A549 treated with dexamethasone at 1 μM for 4 hours (cell line): ENCODE data around the gene ECD. TPM values are rescaled to one million over a fixed set of nuclear protein-coding genes. Genes with fewer than 3 reads are reported as not detected.

Source experiments
- total RNA-seq: library from RNA; stranded (reverse); fragments of 200-300 nt; extraction: Qiagen RNA extraction; gene quantifications from 5 replicates; pipeline ENCODE4 v1.2.3, GENCODE V29; 2022

Gene ECD
- 25.2 to 30.7 TPM (median 28.7 TPM) in 5 replicates for total RNA-seq

GRCh38 chr10:73167783-73168464 is at the start of gene ECD, which contains the start of gene FAM149B1:
Gene ECD (minus strand): TSS chr10:73168008. CDS start chr10:73163937, 4,071 bp downstream.
Gene FAM149B1 (plus strand): TSS chr10:73168119. CDS start chr10:73168340, 221 bp downstream.

DNA sequence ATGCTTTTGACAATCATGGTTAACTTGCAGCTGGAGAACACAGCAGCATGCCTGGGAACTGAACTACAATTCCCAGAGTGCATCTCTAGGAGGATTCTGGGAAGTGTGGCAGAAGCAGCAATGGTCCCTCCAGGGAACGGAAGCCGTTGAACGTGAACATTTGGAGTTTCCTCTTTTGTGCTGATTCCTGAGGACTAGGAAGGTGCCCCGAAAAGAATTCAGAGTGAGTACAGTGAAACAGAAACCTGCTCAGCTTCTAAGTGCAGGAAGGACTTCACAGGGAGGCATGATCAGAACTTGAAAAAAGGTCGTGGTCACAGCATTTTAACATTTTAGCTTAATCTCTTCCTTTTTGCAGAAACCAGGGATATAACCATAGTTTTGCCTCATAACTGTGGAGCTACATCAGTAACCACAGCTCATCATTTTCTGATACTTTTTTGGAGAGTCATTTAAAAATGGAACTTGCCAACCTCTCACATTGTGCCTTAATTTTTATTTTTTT is 57.4 kb downstream of the ECD start, which contains the start of gene NUDT13:
Gene NUDT13 (plus strand): TSS at position 111 of the 505 bp plus-strand sequence. CDS start 3,911 bp downstream, outside the sequence.

DNA sequence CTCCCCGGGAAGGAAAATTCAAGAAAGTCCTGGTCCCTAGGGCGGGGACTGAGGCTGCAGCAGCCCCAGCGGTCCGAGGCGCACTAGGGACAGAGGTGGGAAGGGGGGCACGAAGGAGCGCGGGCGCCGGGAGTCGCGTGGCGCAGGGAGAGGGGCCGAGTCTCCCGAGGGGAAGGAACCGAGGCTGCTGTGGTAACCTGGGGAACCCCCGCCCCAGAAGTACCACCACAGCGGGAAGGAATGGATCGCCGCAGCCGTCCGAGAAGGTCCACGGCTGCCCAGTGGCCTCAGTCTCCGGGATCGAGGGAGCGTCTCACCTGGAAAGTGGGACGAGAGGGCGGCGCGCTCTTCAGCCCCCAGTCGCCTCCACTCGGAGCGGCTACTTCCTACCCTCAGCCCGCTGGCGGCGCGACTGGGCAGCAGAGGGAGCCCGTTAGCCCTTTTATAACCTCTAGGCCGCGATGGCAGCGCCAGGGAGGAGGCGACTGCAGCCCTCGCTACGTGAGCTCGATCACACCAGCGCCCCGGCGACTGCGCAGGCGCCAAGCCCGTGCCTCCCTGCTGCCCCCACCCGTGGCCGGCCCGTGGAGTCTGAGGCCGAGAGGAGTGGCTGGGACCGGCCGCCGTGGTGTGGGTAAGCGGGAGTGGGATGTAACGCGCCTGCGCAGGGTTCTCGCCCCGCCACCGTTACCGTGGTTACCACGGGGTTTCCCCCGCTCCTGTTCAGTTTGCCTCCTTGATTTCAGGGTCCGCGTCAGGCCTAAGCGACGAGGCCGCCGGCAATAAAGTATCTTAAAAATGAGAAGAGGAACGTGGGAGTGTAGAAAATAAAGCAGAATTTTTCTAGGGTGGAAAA is 71.1 kb downstream of the ECD start, which contains the start of gene P4HA1:
Gene P4HA1 (minus strand): TSS at position 418 of the 856 bp plus-strand sequence. CDS start 21,983 bp downstream, outside the sequence.

Other genes with a start within 250 kb of the ECD start
- gene PLA2G12B, start 213.2 kb downstream of the ECD start, total RNA-seq = not detected in 5 replicates
- 19.5 to 24.6 TPM (median 23.7 TPM) in 5 replicates for gene P4HA1, start 71.1 kb downstream of the ECD start, total RNA-seq
- 2.4 to 3.7 TPM (median 2.7 TPM) in 5 replicates for gene NUDT13, start 57.6 kb downstream of the ECD start, total RNA-seq
- gene FAM149B1, start 111 bp upstream of the ECD start, total RNA-seq = 7.0 to 8.6 TPM (median 7.3 TPM) in 5 replicates
- 45.4 to 50.9 TPM (median 46.3 TPM) in 5 replicates for gene DNAJC9, start 79.2 kb upstream of the ECD start, total RNA-seq
- 131 to 163 TPM (median 160 TPM) in 5 replicates for gene MRPS16, start 84.6 kb upstream of the ECD start, total RNA-seq
- 0.08 to 0.20 TPM (median 0.14 TPM) in 5 replicates for gene CFAP70, start 190.9 kb upstream of the ECD start, total RNA-seq
- gene ANXA7, start 246.1 kb upstream of the ECD start, total RNA-seq = 108 to 114 TPM (median 109 TPM) in 5 replicates